Activated T-cell treated with anti-CD3 and anti-CD28 coated beads, Interleukin-2, amount 50 U/mL, for 24 hours (primary cell): ENCODE results near the gene SLC45A2.

Experiments used
- DNase-seq: peaks from one replicate; pipeline ENCODE4 v3.0.0-alpha.2; 2020
- H3K27ac Mint-ChIP-seq: 2 replicates; pipeline ENCODE4 v1.8.0; 2020; ENCODE audit warnings: mild to moderate bottlenecking, mixed read lengths
- H3K27me3 Mint-ChIP-seq: 2 replicates; pipeline ENCODE4 v1.8.0; 2020; ENCODE audit warnings: mixed read lengths
- H3K36me3 Mint-ChIP-seq: 2 replicates; pipeline ENCODE4 v1.8.0; 2020; ENCODE audit warnings: low read depth, mixed read lengths
- H3K4me1 Mint-ChIP-seq: 2 replicates; pipeline ENCODE4 v1.8.0; 2020; ENCODE audit warnings: low read depth, mixed read lengths
- H3K4me3 Mint-ChIP-seq: 2 replicates; pipeline ENCODE4 v1.8.0; 2020; ENCODE audit warnings: mild to moderate bottlenecking, moderate library complexity, mixed read lengths
- H3K9me3 Mint-ChIP-seq: 2 replicates; pipeline ENCODE4 v1.8.0; 2020; ENCODE audit warnings: mixed read lengths

SLC45A2 gene

DNA sequence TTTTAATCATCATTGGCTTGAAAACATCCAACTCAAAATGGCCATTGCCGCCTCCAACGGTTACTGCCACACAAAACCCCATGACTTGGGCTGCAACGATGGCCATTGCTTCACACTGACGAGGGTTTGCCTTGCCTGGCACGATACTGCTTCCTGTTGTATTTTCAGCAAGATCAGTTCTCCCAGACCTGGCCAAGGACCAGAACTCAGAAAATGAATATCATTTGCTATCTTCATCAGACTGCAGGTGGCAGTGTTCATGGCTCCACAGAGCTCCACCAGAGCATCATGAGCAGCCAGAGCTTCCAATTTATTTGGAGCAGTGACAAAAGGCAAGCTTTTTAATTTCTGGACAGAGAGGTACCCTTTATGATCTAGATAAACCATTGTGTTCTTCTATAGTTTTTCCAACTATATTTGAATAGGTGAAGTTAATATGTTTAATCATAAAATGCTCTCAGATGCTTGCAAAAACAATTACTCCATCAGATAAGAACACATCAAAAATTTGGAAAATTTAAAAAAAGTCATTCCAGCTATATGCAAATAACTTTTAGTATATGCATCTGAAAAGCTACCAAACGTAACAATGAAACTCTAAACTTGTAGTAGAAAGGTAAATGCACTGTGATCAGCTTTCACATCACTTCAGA is 13.0 kb upstream of the SLC45A2 start:
- Mint-ChIP-seq H3K4me1 (peaks cover 12% of the 10 kb centered on the region), H3K9me3 (no peaks in the 10 kb centered on the region), H3K27me3 (no peaks in the 10 kb centered on the region), H3K36me3 (peaks cover 40% of the 10 kb centered on the region), H3K4me3 (no peak overlapping the region), H3K27ac (no peak overlapping the region)
- DNase-seq = no peak

DNA sequence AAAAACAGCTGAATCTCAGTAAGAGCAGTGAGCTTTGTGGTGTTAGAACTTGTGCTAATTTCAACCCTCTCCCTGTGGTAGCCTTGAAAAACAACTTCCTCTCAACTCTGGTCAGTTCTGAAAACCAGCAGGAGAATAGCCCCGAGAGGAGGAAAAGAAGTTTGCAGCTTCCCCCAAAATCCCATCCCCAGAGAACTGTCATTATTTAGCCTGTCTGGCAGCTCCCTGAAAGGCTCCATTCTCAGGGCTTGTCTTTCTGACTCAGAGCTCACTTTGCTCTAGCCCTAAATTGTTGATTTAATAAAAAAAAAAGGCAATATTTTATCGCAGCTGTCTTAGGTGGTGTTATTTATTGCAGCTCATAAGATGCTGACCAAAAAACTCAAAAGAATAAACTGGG is 11.4 kb upstream of the SLC45A2 start:
- Mint-ChIP-seq H3K4me1 (peaks cover 12% of the 10 kb centered on the region), H3K9me3 (no peaks in the 10 kb centered on the region), H3K27me3 (no peaks in the 10 kb centered on the region), H3K27ac (no peak overlapping the region), H3K4me3 (no peak overlapping the region), H3K36me3 (peaks cover 35% of the 10 kb centered on the region)
- DNase-seq = no peak

DNA sequence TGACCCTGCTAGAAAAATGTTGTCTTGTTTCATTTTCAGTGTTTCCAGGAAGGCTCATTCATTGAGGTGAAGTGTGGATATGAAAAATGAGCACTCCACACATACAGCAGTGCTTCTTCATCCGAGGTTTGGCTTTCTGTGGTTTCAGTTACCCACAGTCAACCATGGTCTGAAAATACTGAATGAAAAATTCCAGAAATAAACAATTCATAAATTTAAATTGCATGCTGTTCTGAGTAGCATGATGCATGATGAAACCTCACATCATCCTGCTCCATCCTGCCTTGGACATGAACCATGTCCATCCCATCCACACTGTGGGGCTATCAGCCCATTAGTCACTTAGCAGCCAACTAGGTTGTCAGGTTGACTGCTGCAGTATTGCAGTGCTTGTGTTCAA is 10.4 kb upstream of the SLC45A2 start:
- no peaks in the 10 kb centered on the region for H3K9me3 Mint-ChIP-seq
- H3K36me3 Mint-ChIP-seq = peaks cover 34% of the 10 kb centered on the region
- peaks cover 12% of the 10 kb centered on the region for H3K4me1 Mint-ChIP-seq
- peak overlapping the region; percentile 48 for H3K27ac Mint-ChIP-seq
- no peaks in the 10 kb centered on the region for H3K27me3 Mint-ChIP-seq
- H3K4me3 Mint-ChIP-seq = no peak overlapping the region
- DNase-seq = no peak

DNA sequence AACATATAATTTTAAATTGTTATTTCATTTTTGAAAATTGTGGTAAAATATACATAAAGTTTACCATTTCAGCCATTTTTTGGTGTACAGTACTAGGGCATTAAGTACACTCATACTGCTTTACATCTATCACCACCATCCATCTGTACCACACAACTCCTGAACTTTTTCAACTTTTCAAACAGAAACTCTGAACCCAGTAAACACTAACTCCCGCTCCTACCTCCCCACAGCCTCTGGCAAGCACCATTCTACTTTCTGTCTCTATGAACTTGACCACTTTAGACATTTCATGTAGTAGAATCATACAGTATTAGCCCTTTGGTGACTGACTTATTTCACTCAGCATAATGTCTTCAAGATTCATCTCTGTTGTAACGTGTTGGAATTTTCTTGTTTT is 8.4 kb upstream of the SLC45A2 start:
- peaks cover 42% of the 10 kb centered on the region for H3K36me3 Mint-ChIP-seq
- H3K27me3 Mint-ChIP-seq = no peaks in the 10 kb centered on the region
- peaks cover 12% of the 10 kb centered on the region for H3K4me1 Mint-ChIP-seq
- no peak overlapping the region for H3K27ac Mint-ChIP-seq
- no peak overlapping the region for H3K4me3 Mint-ChIP-seq
- no peak for DNase-seq
- H3K9me3 Mint-ChIP-seq = no peaks in the 10 kb centered on the region

DNA sequence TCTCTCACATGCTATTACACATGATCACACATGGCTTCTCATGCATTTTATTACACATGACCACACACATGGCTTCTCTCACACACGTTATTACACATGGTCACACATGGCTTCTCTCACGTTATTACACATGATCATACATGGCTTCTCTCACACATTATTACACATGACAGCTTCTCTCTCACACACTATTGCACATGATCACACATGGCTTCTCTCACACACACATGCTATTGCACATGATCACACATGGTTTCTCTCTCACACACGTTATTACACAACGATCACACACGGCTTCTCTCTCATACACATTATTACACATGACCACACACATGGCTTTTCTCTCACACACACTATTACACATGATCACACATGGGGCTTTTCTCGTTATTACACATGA is 954 bp upstream of the SLC45A2 start:
- DNase-seq = no peak
- Mint-ChIP-seq H3K27ac (no peak overlapping the region), H3K27me3 (no peaks in the 10 kb centered on the region), H3K4me3 (no peak overlapping the region), H3K9me3 (no peaks in the 10 kb centered on the region), H3K36me3 (peaks cover 27% of the 10 kb centered on the region), H3K4me1 (no peaks in the 10 kb centered on the region)

DNA sequence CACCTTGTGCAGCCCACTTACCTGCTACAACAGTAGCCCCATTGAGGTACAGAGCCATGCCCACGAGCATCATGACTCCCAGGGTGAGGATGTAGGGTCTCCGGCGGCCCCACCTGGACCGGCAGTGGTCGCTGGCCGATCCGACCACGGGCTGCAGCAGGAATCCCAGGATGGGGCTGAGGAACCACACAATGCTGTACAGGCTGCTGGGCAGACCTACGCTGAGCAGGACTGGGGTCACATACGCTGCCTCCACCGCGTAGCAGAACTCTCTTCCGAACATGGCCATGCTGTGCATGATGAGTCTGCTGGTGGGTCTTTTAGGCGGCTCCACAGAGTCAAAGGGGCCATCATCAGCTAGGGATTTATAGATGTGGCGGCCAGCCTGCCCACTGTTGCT is 315 bp downstream of the SLC45A2 start:
- no peaks in the 10 kb centered on the region for H3K27me3 Mint-ChIP-seq
- no peaks in the 10 kb centered on the region for H3K4me1 Mint-ChIP-seq
- no peaks in the 10 kb centered on the region for H3K9me3 Mint-ChIP-seq
- peaks cover 23% of the 10 kb centered on the region for H3K36me3 Mint-ChIP-seq
- no peak overlapping the region for H3K27ac Mint-ChIP-seq
- DNase-seq = no peak
- H3K4me3 Mint-ChIP-seq = no peak overlapping the region

DNA sequence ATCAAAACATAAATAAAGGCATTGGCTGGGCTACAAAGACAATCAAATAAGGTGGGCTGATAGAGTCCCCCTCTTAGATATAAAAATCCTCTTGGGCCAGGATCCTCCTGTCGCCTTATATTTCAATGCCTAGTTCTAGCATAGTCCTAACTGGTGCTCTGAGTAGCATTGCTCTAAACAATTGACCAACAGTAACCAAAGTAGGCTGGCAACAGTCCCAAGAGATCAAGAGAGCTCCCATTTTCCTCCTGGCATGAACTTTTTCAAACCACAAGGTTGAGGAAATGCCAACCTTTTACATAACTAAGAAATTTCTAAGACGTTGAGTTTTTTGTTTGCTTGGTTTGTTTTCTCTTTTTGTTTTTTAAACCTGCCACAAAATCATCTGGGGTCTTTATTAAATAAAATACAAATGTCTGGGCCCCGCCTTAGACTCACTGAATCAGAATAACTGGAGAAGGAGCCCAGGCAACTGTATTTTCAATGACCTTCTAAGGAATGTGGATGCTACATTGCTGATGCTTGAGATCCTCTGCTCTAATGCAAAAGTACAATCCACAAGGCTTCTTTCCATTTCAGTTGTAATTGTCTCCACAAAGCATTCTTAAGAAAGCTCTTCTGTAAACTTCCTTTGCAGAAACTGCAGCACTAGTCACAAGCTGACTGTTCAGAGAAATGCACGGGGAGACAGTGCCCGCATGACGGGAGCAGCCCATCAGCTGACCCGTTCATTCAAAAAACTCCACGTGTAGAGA is 2.9 kb downstream of the SLC45A2 start:
- Mint-ChIP-seq H3K4me3 (no peak overlapping the region), H3K36me3 (peaks cover under 1% of the 10 kb centered on the region), H3K9me3 (no peaks in the 10 kb centered on the region), H3K27me3 (no peaks in the 10 kb centered on the region), H3K4me1 (no peaks in the 10 kb centered on the region), H3K27ac (no peak overlapping the region)
- no peak for DNase-seq

DNA sequence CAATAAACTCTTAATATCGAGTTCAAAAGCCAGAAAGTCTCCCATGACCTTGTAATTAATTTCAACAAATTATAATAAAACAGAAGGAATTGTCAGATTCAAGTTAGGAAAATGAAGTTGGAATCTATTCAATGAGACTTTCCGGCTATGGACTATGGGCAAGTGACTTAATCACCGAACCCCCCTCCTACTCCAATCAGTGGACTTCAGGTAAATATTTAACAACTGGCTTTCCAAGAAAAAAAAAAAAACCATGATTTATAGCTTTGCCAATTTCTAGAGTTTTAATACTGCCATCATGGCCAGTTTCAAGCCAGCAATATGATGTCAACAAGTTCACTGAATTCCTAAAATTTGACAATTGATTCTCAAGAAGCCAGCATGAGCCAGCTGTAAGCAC is 4.5 kb downstream of the SLC45A2 start:
- Mint-ChIP-seq H3K36me3 (no peaks in the 10 kb centered on the region), H3K4me1 (no peaks in the 10 kb centered on the region), H3K4me3 (no peak overlapping the region), H3K27me3 (no peaks in the 10 kb centered on the region), H3K9me3 (no peaks in the 10 kb centered on the region), H3K27ac (no peak overlapping the region)
- no peak for DNase-seq

DNA sequence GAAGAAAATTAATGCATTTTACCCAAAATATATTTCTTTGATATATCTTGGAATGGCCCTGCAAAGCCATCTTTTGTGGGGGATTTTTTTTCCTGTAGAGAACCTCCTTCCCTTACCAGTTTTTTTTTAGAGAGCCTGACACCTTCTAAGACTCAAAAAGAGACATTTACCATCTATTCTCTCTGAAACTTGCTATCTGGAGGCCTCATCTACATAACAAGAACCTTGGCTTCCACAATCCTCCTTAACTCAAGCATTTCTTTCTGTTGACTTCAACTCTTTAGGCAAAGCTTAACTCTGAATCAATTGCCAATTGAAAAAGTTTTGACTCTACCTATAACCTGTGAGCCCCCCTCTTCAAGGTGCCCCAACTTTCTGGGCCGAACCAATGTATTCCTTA is 6.2 kb downstream of the SLC45A2 start:
- no peak overlapping the region for H3K27ac Mint-ChIP-seq
- H3K36me3 Mint-ChIP-seq = no peaks in the 10 kb centered on the region
- H3K4me3 Mint-ChIP-seq = no peak overlapping the region
- DNase-seq = no peak
- peaks cover 4% of the 10 kb centered on the region for H3K4me1 Mint-ChIP-seq
- H3K9me3 Mint-ChIP-seq = no peaks in the 10 kb centered on the region
- no peaks in the 10 kb centered on the region for H3K27me3 Mint-ChIP-seq

DNA sequence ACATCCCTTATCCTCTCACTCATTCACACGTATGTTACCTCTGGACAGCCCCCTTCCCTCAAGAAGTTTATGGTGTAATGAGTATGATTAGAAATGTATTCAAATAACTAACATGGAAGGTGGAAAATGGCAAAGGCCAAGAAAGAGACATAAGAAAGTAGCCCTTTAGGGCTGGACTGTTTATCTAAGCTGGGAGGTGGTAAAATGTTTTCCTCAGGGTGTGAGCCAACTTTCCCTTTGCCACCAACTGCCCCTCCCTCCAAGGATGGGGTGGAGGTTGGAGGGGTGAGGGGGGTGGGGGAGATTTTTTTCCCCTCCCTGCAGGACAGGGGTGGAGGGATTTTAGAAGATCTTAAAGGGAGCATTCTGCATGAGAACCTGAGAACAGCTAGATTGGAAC is 8.2 kb downstream of the SLC45A2 start:
- H3K27ac Mint-ChIP-seq = no peak overlapping the region
- no peak for DNase-seq
- peaks cover 12% of the 10 kb centered on the region for H3K4me1 Mint-ChIP-seq
- H3K36me3 Mint-ChIP-seq = no peaks in the 10 kb centered on the region
- H3K9me3 Mint-ChIP-seq = no peaks in the 10 kb centered on the region
- no peak overlapping the region for H3K4me3 Mint-ChIP-seq
- H3K27me3 Mint-ChIP-seq = no peaks in the 10 kb centered on the region

DNA sequence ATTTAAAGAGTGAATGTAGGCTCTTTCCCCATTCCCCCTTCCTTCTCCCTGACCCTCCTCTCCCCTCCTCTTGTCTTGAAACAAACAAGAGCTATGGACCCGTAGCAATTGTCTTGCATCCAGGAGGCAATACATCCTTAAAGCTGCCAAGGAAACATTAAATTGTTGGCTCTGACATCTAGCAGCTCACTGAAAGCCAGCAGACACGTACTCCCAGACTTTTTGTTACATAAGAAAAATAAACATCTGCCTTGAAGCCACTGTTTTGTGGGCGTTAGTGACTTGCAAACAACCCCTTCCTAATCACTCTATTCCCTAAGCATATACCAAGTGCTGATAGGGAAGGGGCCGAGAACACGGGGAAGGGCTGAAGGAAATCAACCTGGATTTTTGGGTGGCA is 8.6 kb downstream of the SLC45A2 start:
- Mint-ChIP-seq H3K27me3 (no peaks in the 10 kb centered on the region), H3K36me3 (no peaks in the 10 kb centered on the region), H3K9me3 (no peaks in the 10 kb centered on the region), H3K4me1 (peaks cover 12% of the 10 kb centered on the region), H3K4me3 (no peak overlapping the region), H3K27ac (no peak overlapping the region)
- DNase-seq = no peak

DNA sequence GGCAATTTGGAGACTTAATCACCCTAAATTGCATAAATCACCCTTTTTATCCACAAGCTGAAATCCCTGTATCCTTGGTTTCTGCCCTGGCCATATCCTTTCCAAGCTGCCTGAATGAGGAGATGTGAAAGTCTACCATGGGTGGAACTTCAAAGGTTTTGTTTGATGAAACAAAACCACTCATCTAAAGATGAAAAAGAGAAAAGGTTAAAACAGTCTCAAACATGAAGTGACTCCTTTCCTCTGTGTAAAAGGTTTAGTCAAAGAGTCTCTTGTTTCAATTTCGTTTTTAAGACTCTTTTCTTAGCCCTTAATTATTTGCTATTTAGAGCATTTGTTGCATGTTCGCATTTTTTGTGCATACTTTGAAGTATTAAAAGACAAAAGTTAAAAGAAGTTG is 11.2 kb downstream of the SLC45A2 start:
- no peaks in the 10 kb centered on the region for H3K27me3 Mint-ChIP-seq
- H3K4me1 Mint-ChIP-seq = peaks cover 14% of the 10 kb centered on the region
- H3K27ac Mint-ChIP-seq = no peak overlapping the region
- no peaks in the 10 kb centered on the region for H3K9me3 Mint-ChIP-seq
- H3K36me3 Mint-ChIP-seq = no peaks in the 10 kb centered on the region
- DNase-seq = no peak
- no peak overlapping the region for H3K4me3 Mint-ChIP-seq

DNA sequence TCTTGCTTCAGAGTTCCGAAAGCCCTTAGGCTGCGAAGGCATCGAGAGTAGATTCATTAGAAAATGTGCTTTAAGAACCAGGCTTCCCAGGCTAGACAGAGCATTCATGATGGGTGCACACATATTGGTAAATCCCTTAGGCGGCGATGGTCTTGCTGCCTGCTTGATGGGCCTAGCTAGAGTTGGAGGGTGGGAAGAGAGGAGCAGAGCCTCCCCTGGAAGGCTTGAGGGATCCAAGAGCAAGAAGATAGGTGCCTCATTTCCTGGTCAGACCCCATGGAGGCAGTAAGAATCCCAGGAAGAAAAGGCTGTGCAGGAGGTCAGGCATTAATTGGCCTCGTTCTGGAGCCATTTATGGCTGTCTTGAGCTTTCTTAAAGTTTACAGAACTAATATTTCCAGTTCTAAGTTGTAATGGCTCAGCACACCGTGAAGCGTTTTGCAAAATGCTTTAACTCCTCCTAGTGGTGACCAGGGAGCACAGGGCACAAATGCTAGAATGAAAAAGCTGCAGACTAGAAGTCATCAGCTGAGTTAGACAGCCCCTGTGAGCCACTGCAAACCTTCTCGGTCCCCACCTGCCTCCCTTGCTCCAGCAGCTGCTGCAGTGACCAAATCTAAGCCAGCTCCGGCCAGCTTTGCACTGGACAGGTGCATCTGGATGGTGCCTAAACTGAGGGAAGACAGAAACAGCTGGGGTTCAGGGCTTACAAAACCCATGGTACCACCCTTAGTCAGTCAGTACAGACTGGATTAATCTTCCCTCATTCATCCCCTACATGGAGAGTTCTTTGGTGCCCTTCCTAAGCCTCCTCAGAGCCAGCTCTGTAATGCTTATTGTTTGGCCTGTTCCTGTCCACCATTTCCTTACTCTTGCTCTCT is 14.7 kb downstream of the SLC45A2 start:
- Mint-ChIP-seq H3K4me3 (no peak overlapping the region), H3K27me3 (no peaks in the 10 kb centered on the region), H3K36me3 (no peaks in the 10 kb centered on the region), H3K27ac (no peak overlapping the region), H3K4me1 (peaks cover 22% of the 10 kb centered on the region), H3K9me3 (no peaks in the 10 kb centered on the region)
- no peak for DNase-seq

DNA sequence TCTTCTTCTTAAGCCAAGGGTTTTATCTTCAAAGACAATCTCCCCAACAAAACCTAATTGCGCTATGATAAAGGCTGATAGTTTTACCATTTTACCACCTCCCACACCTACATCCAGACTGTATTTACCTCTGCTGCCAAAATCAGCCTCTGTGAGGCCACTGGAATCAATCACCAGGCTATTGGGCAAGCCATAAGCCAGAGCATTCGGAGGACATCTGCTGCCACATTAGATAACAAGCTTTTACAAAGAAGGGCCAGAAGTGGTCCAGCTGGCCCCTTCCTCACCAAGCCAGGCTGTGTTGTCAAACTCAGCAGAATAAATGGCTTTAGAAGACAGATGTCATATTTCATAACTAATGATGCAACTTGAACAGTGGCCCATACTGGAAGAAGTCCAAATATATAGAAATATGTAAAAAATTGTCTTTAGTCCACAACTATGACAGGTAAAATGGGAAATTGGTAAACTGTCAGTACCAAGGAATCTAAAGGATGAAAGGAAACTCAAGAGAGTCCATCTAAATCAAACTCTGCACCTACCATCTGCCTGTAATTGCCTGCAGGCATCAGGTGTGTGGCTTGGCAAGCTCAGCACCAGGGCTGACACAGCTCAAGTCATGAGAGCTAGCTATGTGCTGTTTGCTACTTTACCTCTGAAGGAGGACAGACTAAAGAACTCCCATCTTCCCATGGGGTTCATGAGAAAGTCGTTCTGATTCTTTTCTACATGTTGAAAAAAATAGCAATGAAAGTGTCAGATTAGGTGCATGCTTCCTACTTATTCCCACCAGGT is 16.1 kb downstream of the SLC45A2 start:
- no peaks in the 10 kb centered on the region for H3K9me3 Mint-ChIP-seq
- no peak overlapping the region for H3K4me3 Mint-ChIP-seq
- peaks cover 27% of the 10 kb centered on the region for H3K4me1 Mint-ChIP-seq
- H3K27me3 Mint-ChIP-seq = no peaks in the 10 kb centered on the region
- no peaks in the 10 kb centered on the region for H3K36me3 Mint-ChIP-seq
- no peak for DNase-seq
- no peak overlapping the region for H3K27ac Mint-ChIP-seq
